MM.1S (cell line): ENCODE measurements around the gene AGAP1.

ENCODE experiments used
- EZH2 ChIP-seq: fragments of 300-600 bp; sonication (generic); optimal IDR thresholded peaks from 2 replicates; pipeline ENCODE3; 2017; ENCODE audit warnings: low read depth, mild to moderate bottlenecking, antibody characterized with exemption, low read length, mixed read lengths
- TF ChIP-seq, protein P1 (sequence below): fragments of 300-600 bp; sonication (generic); IDR thresholded peaks from 2 replicates; pipeline ENCODE4 v1.5.1; 2016; ENCODE audit warnings: antibody characterized with exemption, low read length, mixed read lengths

DNA sequence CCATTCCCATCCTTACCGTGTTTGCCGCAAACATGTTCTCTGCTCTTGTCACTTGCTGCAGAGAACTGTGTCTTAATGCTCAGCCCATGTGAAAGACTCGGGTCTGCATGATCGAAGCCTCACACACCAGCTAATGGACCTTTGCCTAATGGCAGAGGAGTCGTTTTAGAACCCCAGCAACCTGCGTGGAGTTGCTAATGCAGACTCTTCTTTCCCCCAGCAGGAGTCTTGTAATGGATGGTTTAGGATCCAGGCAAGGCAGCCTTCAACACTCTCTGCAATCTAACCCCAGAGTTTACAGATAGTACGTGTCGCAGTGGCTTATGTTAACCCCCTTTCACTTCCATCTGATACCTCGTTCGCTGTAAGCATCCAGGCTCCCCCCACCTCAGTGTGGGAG is 316.4 kb downstream of the AGAP1 start:
- TF ChIP-seq, protein P1, sequence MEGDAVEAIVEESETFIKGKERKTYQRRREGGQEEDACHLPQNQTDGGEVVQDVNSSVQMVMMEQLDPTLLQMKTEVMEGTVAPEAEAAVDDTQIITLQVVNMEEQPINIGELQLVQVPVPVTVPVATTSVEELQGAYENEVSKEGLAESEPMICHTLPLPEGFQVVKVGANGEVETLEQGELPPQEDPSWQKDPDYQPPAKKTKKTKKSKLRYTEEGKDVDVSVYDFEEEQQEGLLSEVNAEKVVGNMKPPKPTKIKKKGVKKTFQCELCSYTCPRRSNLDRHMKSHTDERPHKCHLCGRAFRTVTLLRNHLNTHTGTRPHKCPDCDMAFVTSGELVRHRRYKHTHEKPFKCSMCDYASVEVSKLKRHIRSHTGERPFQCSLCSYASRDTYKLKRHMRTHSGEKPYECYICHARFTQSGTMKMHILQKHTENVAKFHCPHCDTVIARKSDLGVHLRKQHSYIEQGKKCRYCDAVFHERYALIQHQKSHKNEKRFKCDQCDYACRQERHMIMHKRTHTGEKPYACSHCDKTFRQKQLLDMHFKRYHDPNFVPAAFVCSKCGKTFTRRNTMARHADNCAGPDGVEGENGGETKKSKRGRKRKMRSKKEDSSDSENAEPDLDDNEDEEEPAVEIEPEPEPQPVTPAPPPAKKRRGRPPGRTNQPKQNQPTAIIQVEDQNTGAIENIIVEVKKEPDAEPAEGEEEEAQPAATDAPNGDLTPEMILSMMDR: no peak
- no peak for TF ChIP-seq EZH2
